HCT116 (cell line): Measurements from ENCODE around the gene MAGI3. TPM values are rescaled to one million over a fixed set of nuclear protein-coding genes. Genes with fewer than 3 reads are reported as not detected.

Experiments
- ATAC-seq: fragments of 200-7000 bp; cut with Tn5 transposase; 2 replicates; pipeline ENCODE4 v1.9.1; 2020; ENCODE audit warnings: mild to moderate bottlenecking, moderate library complexity
- BruUV-seq: library from RNA; stranded (reverse); fragments of 400-500 nt; replicated peaks from 2 replicates; lab custom pipeline; 2021; lab: Mats Ljungman, UMichigan
- CTCF ChIA-PET: fragments of 300-600 bp; sonication (Branson Sonifier 250); formaldehyde crosslinking; loops from one replicate; lab custom pipeline; 2021; ENCODE audit warnings: antibody characterized with exemption; lab: Charles Lee
- POLR2A ChIA-PET: fragments of 300-600, 350-600 bp; sonication (Branson Sonifier 250); formaldehyde crosslinking; loops from one replicate; lab custom pipeline; 2021; ENCODE audit warnings: antibody characterized with exemption; lab: Charles Lee
- RAD21 ChIA-PET, 2 experiments: fragments of 300-600 bp; sonication (Branson Sonifier 250); formaldehyde crosslinking; loops; one replicate each; lab custom pipeline; 2023; ENCODE audit warnings: low total read pairs in 2 of 2; ENCODE audit not compliant: uncharacterized antibody in 2 of 2, unreplicated experiment in 2 of 2, low non-redundant PET in 1 of 2; lab: Charles Lee
- DNase-seq: peaks from one replicate; pipeline ENCODE4 v3.0.0-alpha.2; 2010; ENCODE audit warnings: low read depth, low spot score
- H2AFZ ChIP-seq: fragments of 200-600 bp; shearing (Covaris generic), sonication (generic); 2 replicates; pipeline ENCODE4 v1.6.1; 2017; ENCODE audit warnings: low read depth, mixed run types, mixed read lengths, antibody characterized with exemption, low read length; ENCODE audit not compliant: poor library complexity, severe bottlenecking
- H3K27ac ChIP-seq: 2 replicates; pipeline ENCODE4 v1.5.1; 2012; ENCODE audit warnings: low read depth, low read length
- H3K27me3 ChIP-seq: fragments of 200-600 bp; sonication (generic); 2 replicates; pipeline ENCODE4 v1.6.1; 2016; ENCODE audit warnings: mixed run types, low read length, mixed read lengths; ENCODE audit not compliant: insufficient read depth
- H3K36me3 ChIP-seq, 2 experiments: fragments of 200-500 bp in 1 of 2; fragments of 200-600 bp in 1 of 2; sonication (Bioruptor generic) in 1 of 2; sonication (generic) in 1 of 2; 2 replicates each; pipeline versions ENCODE4 v1.5.1 to v1.6.1; 2014 to 2016; ENCODE audit warnings: low read length in 2 of 2, inconsistent platforms in 1 of 2, mixed read lengths in 1 of 2, mixed run types in 1 of 2; ENCODE audit not compliant: insufficient read depth in 2 of 2, control insufficient read depth in 1 of 2
- H3K4me1 ChIP-seq, 2 experiments: fragments of 200-600 bp in 1 of 2; sonication (generic) in 1 of 2; 2 replicates each; pipeline versions ENCODE4 v1.5.1 to v1.6.1; 2012 to 2017; ENCODE audit warnings: low read length in 2 of 2, inconsistent platforms in 1 of 2, mild to moderate bottlenecking in 1 of 2, mixed read lengths in 1 of 2, mixed run types in 1 of 2, moderate library complexity in 1 of 2; ENCODE audit not compliant: insufficient read depth in 2 of 2, control insufficient read depth in 1 of 2
- H3K4me2 ChIP-seq: fragments of 200-600 bp; sonication (generic); 2 replicates; pipeline ENCODE4 v1.6.1; 2017; ENCODE audit warnings: mixed run types, low read length, mixed read lengths
- H3K4me3 ChIP-seq, 2 experiments: fragments of 200-600 bp in 1 of 2; sonication (generic) in 1 of 2; replicated peaks in 1 of 2; 2 replicates each; pipeline ENCODE4 v1.5.1; 2011 to 2016; ENCODE audit warnings: low read length in 2 of 2, control low read depth in 1 of 2, low read depth in 1 of 2, mild to moderate bottlenecking in 1 of 2, mixed read lengths in 1 of 2, mixed run types in 1 of 2
- H3K79me2 ChIP-seq: fragments of 200-600 bp; sonication (generic); 2 replicates; pipeline ENCODE4 v1.6.1; 2017; ENCODE audit warnings: mild to moderate bottlenecking, mixed run types, low read length, moderate library complexity, mixed read lengths; ENCODE audit not compliant: insufficient read depth
- H3K9ac ChIP-seq: fragments of 200-600 bp; sonication (generic); 2 replicates; pipeline ENCODE4 v1.6.1; 2016; ENCODE audit warnings: low read length, mixed read lengths
- H3K9me2 ChIP-seq: fragments of 200-600 bp; sonication (generic), shearing (Covaris generic); 2 replicates; pipeline ENCODE4 v1.6.1; 2017; ENCODE audit warnings: mixed run types, mild to moderate bottlenecking, moderate library complexity; ENCODE audit not compliant: insufficient read depth
- H3K9me3 ChIP-seq, 2 experiments: fragments of 200-500 bp in 1 of 2; fragments of 200-600 bp in 1 of 2; sonication (Bioruptor generic) in 1 of 2; sonication (generic) in 1 of 2; 2 replicates each; pipeline ENCODE4 v1.6.1; 2014 to 2017; ENCODE audit warnings: low read length in 2 of 2, mixed read lengths in 2 of 2, inconsistent platforms in 1 of 2, low read depth in 1 of 2, mild to moderate bottlenecking in 1 of 2, mixed run types in 1 of 2, moderate library complexity in 1 of 2; ENCODE audit not compliant: control insufficient read depth in 1 of 2, insufficient read depth in 1 of 2
- H4K20me1 ChIP-seq: fragments of 200-600 bp; sonication (generic), shearing (Covaris generic); 2 replicates; pipeline ENCODE4 v1.6.1; 2017; ENCODE audit warnings: mixed run types, mild to moderate bottlenecking, moderate library complexity; ENCODE audit not compliant: insufficient read depth
- ATF3 ChIP-seq: IDR thresholded peaks from 2 replicates; pipeline ENCODE4 v1.6.1; 2012
- CBX3 ChIP-seq: IDR thresholded peaks from 2 replicates; pipeline ENCODE4 v1.6.1; 2012; ENCODE audit warnings: low read depth
- CEBPB ChIP-seq: IDR thresholded peaks from 2 replicates; pipeline ENCODE4 v1.6.1; 2012; ENCODE audit warnings: low read depth
- EGR1 ChIP-seq: IDR thresholded peaks from 2 replicates; pipeline ENCODE4 v1.6.1; 2012; ENCODE audit warnings: low read depth
- ELF1 ChIP-seq: IDR thresholded peaks from 2 replicates; pipeline ENCODE4 v1.6.1; 2012; ENCODE audit warnings: low read depth, borderline replicate concordance
- EZH2phosphoT487 ChIP-seq: fragments of 200-600 bp; IDR thresholded peaks from 2 replicates; pipeline ENCODE4 v1.6.1; 2018; ENCODE audit warnings: antibody characterized with exemption, borderline replicate concordance
- FOSL1 ChIP-seq: IDR thresholded peaks from 2 replicates; pipeline ENCODE4 v1.6.1; 2012; ENCODE audit warnings: low read depth
- POLR2A ChIP-seq: IDR thresholded peaks from 2 replicates; pipeline ENCODE4 v1.7.0; 2011; ENCODE audit warnings: borderline replicate concordance; ENCODE audit not compliant: insufficient read depth, insufficient read length; ENCODE audit errors: extremely low read depth
- REST ChIP-seq: IDR thresholded peaks from 2 replicates; pipeline ENCODE4 v1.6.1; 2012; ENCODE audit warnings: low read depth
- SP1 ChIP-seq: IDR thresholded peaks from 2 replicates; pipeline ENCODE4 v1.6.1; 2012; ENCODE audit warnings: low read depth
- ZFX ChIP-seq: fragments of 450-650 bp; IDR thresholded peaks from 2 replicates; pipeline ENCODE4 v1.6.1; 2017
- ZNF274 ChIP-seq: fragments of 200-500 bp; sonication (Bioruptor generic); IDR thresholded peaks from 2 replicates; pipeline ENCODE4 v1.6.1; 2014; ENCODE audit warnings: mild to moderate bottlenecking, low read depth, low read length, inconsistent platforms
- intact Hi-C: fragments of 100-400 bp; cut with micrococcal nuclease; formaldehyde crosslinking; loops from 2 replicates; pipeline ENCODE4 v1.10.0; 2022
- total RNA-seq: library from RNA; stranded (reverse); gene quantifications from one replicate; pipeline ENCODE4 v1.2.1, GENCODE V29; 2021; ENCODE audit not compliant: unreplicated experiment
- TF ChIP-seq, protein P1 (sequence below): IDR thresholded peaks from 2 replicates; pipeline ENCODE4 v1.6.1; 2011; ENCODE audit warnings: mild to moderate bottlenecking, low read length, moderate library complexity; ENCODE audit not compliant: insufficient replicate concordance; ENCODE audit errors: extremely low read depth

Gene MAGI3
- total RNA-seq, 1 experiment from 2014 or later = 11.8 TPM

DNA sequence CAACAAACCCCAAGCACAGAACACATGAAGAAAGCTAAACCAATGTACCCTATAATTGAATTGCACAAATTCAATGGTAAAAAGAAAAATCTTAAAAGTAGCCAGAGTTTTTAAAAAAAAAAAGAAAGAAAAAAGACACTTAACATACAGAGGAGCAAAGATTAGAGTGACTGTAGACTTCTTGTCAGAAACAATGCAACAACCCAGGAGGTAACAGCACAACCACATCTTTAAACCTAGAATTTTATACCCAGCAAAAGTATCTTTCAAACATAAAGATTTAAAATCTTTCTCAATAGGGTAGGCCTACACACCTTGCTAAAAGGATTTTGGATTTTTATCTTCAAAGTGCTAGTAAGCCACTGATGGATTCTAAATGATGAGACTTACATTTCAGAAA is 304.6 kb downstream of the MAGI3 start:
- Histone ChIP-seq H3K4me2 (no peak overlapping the region), H2AFZ (no peak overlapping the region), H3K27me3 (no peaks in the 10 kb centered on the region), H3K4me1 (no peaks in the 10 kb centered on the region), H3K79me2 (no peaks in the 10 kb centered on the region), H3K36me3 (peaks cover 0 to 4% of the 10 kb centered on the region in 2 experiments; a peak in 1 of 4 replicates), H3K9me3 (peaks cover 9 to 11% of the 10 kb centered on the region in 2 experiments; a peak in 2 of 4 replicates), H3K9me2 (no peaks in the 10 kb centered on the region), H3K27ac (no peak overlapping the region), H3K9ac (no peak overlapping the region), H4K20me1 (no peaks in the 10 kb centered on the region), H3K4me3 (no peak overlapping the region)
- TF ChIP-seq FOSL1 (no peak), CBX3 (no peak), ELF1 (no peak), REST (no peak), CEBPB (no peak), ATF3 (no peak), EGR1 (no peak), ZNF274 (no peak), ZFX (no peak), EZH2phosphoT487 (no peak), SP1 (no peak), POLR2A (no peak)
- TF ChIP-seq, protein P1, sequence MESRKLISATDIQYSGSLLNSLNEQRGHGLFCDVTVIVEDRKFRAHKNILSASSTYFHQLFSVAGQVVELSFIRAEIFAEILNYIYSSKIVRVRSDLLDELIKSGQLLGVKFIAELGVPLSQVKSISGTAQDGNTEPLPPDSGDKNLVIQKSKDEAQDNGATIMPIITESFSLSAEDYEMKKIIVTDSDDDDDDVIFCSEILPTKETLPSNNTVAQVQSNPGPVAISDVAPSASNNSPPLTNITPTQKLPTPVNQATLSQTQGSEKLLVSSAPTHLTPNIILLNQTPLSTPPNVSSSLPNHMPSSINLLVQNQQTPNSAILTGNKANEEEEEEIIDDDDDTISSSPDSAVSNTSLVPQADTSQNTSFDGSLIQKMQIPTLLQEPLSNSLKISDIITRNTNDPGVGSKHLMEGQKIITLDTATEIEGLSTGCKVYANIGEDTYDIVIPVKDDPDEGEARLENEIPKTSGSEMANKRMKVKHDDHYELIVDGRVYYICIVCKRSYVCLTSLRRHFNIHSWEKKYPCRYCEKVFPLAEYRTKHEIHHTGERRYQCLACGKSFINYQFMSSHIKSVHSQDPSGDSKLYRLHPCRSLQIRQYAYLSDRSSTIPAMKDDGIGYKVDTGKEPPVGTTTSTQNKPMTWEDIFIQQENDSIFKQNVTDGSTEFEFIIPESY = no peak
- ATAC-seq (no peak), DNase-seq (no peak)
- RAD21 ChIA-PET = no interaction called here
- intact Hi-C loops = no loop called here
- CTCF ChIA-PET = no interaction called here
- BruUV-seq = no TSS peak
- POLR2A ChIA-PET = no interaction called here
